Adrenal gland (tissue), 5 donors: ENCODE results near the gene IL18BP.

Source experiments
- POLR2A ChIP-seq, 2 donors: fragments of 450-650 bp; IDR thresholded peaks; one replicate each; pipeline ENCODE4 v1.6.1; 2017; ENCODE audit warnings: antibody characterized with exemption in 2 of 2, mild to moderate bottlenecking in 2 of 2, moderate library complexity in 1 of 2
- TF ChIP-seq, protein P1 (sequence below), 6 experiments: fragments of 450-650 bp in 4 of 6; fragments of 200-600 bp in 2 of 6; sonication (generic) in 1 of 6; IDR thresholded peaks; 1 replicate in 5 of 6; 2 replicates in 1 of 6; pipeline versions ENCODE4 v1.5.1 to v1.8.0; 2016 to 2021; ENCODE audit warnings: antibody characterized with exemption in 6 of 6, mild to moderate bottlenecking in 2 of 6, moderate library complexity in 1 of 6
- donor health status: DM: no; HTN: no; CAD: no.

DNA sequence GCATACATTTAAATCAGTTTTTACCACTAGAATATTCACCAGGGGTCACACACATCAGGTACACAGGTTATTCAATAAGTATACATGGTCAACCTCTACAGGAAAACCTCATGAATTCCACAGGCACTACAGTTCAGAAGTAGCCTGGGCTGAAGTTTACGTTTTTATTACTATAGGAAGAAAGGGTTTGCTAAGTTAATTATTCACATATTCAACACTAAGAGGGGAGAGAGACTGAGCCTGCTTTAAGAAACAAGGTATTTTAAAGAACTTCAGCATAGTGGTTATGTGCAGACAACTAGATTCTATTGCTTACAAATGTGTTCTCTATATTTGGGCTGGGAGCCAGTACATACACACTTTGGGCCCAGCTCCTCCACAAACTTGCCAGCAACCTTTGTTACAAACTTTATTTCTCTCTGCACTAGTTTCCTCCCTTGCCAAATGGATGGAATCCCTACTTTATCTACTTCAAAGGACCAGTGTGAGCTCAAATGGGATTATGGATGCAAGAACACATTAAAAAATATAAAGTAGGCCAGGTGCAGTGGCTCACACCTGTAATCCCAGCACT, 31.9 kb downstream of the IL18BP start:
- no peak for TF ChIP-seq POLR2A (IDR thresholded peaks at IDR 0.05)
- TF ChIP-seq, protein P1, sequence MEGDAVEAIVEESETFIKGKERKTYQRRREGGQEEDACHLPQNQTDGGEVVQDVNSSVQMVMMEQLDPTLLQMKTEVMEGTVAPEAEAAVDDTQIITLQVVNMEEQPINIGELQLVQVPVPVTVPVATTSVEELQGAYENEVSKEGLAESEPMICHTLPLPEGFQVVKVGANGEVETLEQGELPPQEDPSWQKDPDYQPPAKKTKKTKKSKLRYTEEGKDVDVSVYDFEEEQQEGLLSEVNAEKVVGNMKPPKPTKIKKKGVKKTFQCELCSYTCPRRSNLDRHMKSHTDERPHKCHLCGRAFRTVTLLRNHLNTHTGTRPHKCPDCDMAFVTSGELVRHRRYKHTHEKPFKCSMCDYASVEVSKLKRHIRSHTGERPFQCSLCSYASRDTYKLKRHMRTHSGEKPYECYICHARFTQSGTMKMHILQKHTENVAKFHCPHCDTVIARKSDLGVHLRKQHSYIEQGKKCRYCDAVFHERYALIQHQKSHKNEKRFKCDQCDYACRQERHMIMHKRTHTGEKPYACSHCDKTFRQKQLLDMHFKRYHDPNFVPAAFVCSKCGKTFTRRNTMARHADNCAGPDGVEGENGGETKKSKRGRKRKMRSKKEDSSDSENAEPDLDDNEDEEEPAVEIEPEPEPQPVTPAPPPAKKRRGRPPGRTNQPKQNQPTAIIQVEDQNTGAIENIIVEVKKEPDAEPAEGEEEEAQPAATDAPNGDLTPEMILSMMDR (IDR thresholded peaks at IDR 0.05) = no peak
